Right cardiac atrium (tissue), 5 donors: ENCODE results near the gene ENPP1. TPM values are rescaled to one million over a fixed set of nuclear protein-coding genes. Genes with fewer than 3 reads are reported as not detected.

Experiments
- ATAC-seq, 2 donors: fragments of 200-7000 bp; cut with Tn5 transposase; one replicate each; pipeline versions ENCODE4 v1.8.0 to v1.9.1; 2020; ENCODE audit warnings: moderate library complexity in 2 of 2, mild to moderate bottlenecking in 1 of 2
- DNase-seq, 3 donors: peaks; one replicate each; pipeline ENCODE4 v3.0.0-alpha.2; 2020
- H3K27ac ChIP-seq: one replicate; pipeline ENCODE4 v1.5.1; 2013; ENCODE audit warnings: mild to moderate bottlenecking, low read length, control low read depth, moderate library complexity
- H3K27me3 ChIP-seq: one replicate; pipeline ENCODE4 v1.6.1; 2013; ENCODE audit not compliant: control insufficient read depth, insufficient read depth
- H3K4me1 ChIP-seq: one replicate; pipeline ENCODE4 v1.6.1; 2013; ENCODE audit warnings: low read length; ENCODE audit not compliant: control insufficient read depth, insufficient read depth
- H3K4me3 ChIP-seq: one replicate; pipeline ENCODE4 v1.5.1; 2013; ENCODE audit warnings: low read length, control low read depth
- H3K9me3 ChIP-seq: one replicate; pipeline ENCODE4 v1.6.1; 2013; ENCODE audit warnings: low read length; ENCODE audit not compliant: control insufficient read depth
- WGBS: extraction: QIAGEN DNeasy Blood & Tissue Kit; methylation state at CpG from one replicate; pipeline ENCODE4 v1.1.7; 2013; 5-methylcytosine and 5-hydroxymethylcytosine counted together
- intact Hi-C, 4 donors: fragments of 100-400 bp; cut with DNase I; formaldehyde crosslinking; loops; one replicate each; pipeline versions ENCODE4 v1.11.0 to v1.14.0; 2022 to 2023
- long read RNA-seq, 4 donors: library from polyadenylated mRNA; unstranded; transcript quantifications; one replicate each; pipeline ENCODE4 v2.0.0, GENCODE V29; 2020 to 2021
- polyA plus RNA-seq: library from polyadenylated mRNA; stranded (reverse); fragments of 200-250 nt; gene quantifications from one replicate; pipeline ENCODE4 v1.2.3, GENCODE V29; 2013
- total RNA-seq, 4 donors: library from RNA; stranded (reverse); fragmentation: NEBNext Ultra II Directional; extraction: Animal tissue kit (Norgen Biotek cat#: 25700); gene quantifications; one replicate each; pipeline ENCODE4 v1.2.1, GENCODE V29; 2021
- donor health status: healthy with polysubstance abuse.
- donor health status: DM: no; HTN: yes; CAD: no.
- donor health status: DM: no; HTN: no; CAD: no.
- donor health status: DM: no; HTN: yes; CAD: no; lungs with severe emphysema.
- donor health status: DM: yes; HTN: yes; CAD: no.

ENPP1 gene
- total RNA-seq (1 to 10 TPM; 2.6 to 4.5 (median 3.1) TPM), polyA plus RNA-seq (1.2 TPM)
- long read RNA-seq, donor 1, full-length matches to known transcripts = 3 of 3 reads
- long read RNA-seq, donor 1, partial matches to known transcripts = 0 of 3 reads
- long read RNA-seq, donor 1, other reads (novel, unspliced or antisense) = 0 of 3 reads
- long read RNA-seq, donor 2, full-length matches to known transcripts = 2 of 2 reads
- long read RNA-seq, donor 2, partial matches to known transcripts = 0 of 2 reads
- long read RNA-seq, donor 2, other reads (novel, unspliced or antisense) = 0 of 2 reads
- long read RNA-seq, donor 3, full-length matches to known transcripts = 2 of 2 reads
- long read RNA-seq, donor 3, partial matches to known transcripts = 0 of 2 reads
- long read RNA-seq, donor 3, other reads (novel, unspliced or antisense) = 0 of 2 reads
- long read RNA-seq, donor 4, partial matches to known transcripts = 0 of 1 reads
- long read RNA-seq, donor 4, other reads (novel, unspliced or antisense) = 1 of 1 reads

DNA sequence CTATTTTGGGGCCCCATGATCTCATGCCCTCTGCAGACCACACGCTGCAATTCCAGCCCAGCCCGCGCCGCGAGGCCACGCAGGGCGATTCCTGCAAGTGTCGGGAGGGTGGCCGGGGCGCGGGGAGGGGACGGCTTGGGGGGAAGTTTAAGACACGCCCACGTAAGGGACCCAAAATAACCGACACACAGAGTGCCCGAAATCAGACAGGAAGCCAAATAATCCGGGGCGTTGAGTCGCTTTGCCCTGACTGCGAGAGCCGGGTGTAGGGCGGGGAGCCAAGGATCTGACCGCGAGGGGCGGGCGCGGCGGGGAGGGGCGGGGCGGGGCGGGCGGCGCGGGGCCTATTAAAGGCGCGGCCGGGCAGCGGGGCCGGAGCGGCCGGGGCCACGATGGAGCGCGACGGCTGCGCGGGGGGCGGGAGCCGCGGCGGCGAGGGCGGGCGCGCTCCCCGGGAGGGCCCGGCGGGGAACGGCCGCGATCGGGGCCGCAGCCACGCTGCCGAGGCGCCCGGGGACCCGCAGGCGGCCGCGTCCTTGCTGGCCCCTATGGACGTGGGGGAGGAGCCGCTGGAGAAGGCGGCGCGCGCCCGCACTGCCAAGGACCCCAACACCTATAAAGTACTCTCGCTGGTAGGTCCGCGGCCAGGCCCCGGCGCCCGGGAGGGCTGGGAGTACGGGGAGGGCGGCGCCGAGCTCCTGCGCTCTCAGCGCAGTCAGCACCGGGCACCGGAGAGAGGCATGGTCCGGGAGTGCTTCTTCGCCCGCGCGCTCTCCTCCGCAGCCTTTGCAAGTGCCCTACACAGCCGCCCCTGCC lies at the start of gene ENPP1:
Gene ENPP1, plus strand, starts transcription at position 377 of the 816 bp plus-strand sequence. Its CDS starts 16 bp downstream, at position 393.
- intact Hi-C loops = loop anchor here in 1 of 4 donors (10.0 kb wide), 1 partner anchor 107 kb away; no protein-coding TSS in a partner anchor
- ATAC-seq = peak; percentile 96 to 97
- no peaks in the 10 kb centered on the region for H3K9me3 ChIP-seq
- H3K4me1 ChIP-seq = no peaks in the 10 kb centered on the region
- peak; percentile 84 to 92 (median 92) for DNase-seq
- peak within 1 kb of the TSS; percentile 95 for H3K4me3 ChIP-seq
- peak within 1 kb of the TSS; percentile 66 for H3K27ac ChIP-seq
- WGBS = under 1% methylated on average over 99 of the region's 99 CpGs
- H3K27me3 ChIP-seq = no peaks in the 10 kb centered on the region

GRCh38 chr6:131758920-131759319 lies 48.9 kb upstream of the ENPP1 start:
- H3K27me3 ChIP-seq = no peaks in the 10 kb centered on the region
- WGBS = 70% methylated on average over 4 of the region's 4 CpGs
- ATAC-seq (peak; percentile 45 to 56), DNase-seq (no peak)
- intact Hi-C loops = no loop called here
- no peak overlapping the region for H3K4me3 ChIP-seq
- no peaks in the 10 kb centered on the region for H3K9me3 ChIP-seq
- no peak overlapping the region for H3K27ac ChIP-seq
- no peaks in the 10 kb centered on the region for H3K4me1 ChIP-seq

DNA sequence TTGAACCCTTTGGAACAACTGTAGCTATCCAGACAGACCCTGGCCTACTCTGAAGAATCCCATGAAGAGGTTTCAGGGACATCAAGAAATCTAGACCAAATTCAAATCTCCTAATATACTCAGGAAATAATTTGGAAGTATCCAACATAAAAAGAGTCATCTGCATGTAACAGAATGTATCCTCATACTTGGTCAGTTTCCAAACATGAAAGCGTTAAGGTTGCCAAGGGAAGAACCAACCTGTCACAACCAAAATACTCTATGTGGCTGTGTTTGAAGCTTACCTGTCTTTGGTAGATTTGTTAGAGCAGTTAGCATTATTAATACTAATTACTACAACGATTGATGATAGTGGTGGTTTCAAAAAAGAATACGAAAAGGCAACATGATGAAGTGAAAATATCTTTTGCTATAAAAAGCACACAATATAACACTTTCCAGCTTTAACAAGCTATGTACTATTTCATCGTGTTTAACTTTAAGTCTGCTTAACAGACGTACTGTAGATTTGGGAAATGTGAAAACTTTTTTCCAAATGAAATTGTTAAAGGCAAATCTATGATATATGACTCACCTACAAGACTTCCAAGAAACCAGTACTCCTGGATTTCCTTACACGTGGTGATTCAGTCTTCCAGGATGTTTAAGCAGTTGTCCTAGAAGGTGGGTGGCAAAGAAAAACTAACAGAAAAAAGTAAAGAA lies 46.6 kb upstream of the ENPP1 start:
- no peaks in the 10 kb centered on the region for H3K4me1 ChIP-seq
- WGBS = 68% methylated on average over 6 of the region's 6 CpGs
- intact Hi-C loops = no loop called here
- no peaks in the 10 kb centered on the region for H3K9me3 ChIP-seq
- H3K27ac ChIP-seq = no peak overlapping the region
- DNase-seq (no peak), ATAC-seq (no peak)
- H3K4me3 ChIP-seq = no peak overlapping the region
- no peaks in the 10 kb centered on the region for H3K27me3 ChIP-seq

GRCh38 chr6:131761762-131762067 lies 46.1 kb upstream of the ENPP1 start:
- 63% methylated on average over 1 of the region's 1 CpG for WGBS
- intact Hi-C loops = no loop called here
- Histone ChIP-seq H3K4me3 (no peak overlapping the region), H3K27me3 (no peaks in the 10 kb centered on the region), H3K27ac (no peak overlapping the region), H3K9me3 (no peaks in the 10 kb centered on the region), H3K4me1 (no peaks in the 10 kb centered on the region)
- ATAC-seq (no peak), DNase-seq (no peak)

DNA sequence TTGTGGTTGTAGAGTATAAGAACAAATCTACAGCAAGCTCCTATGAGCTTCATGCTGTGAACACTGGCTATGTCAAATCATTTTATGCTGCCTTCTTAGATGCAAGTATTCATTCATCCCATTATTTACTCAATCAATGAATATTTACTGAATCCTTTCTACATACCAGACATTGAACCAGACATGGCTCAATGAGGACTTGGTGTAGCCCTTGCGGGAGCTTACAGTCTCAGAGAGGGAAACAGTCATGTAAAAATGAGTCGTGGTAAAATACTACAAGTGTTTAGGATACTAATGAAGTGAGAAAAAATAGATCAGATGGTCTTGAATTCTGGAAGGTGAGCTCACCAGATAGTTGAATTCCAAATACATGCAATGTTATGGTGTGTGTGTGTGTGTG lies 44.8 kb upstream of the ENPP1 start:
- WGBS = 93% methylated on average over 2 of the region's 2 CpGs
- no peak overlapping the region for H3K27ac ChIP-seq
- H3K4me1 ChIP-seq = no peaks in the 10 kb centered on the region
- no peaks in the 10 kb centered on the region for H3K9me3 ChIP-seq
- H3K27me3 ChIP-seq = no peaks in the 10 kb centered on the region
- H3K4me3 ChIP-seq = no peak overlapping the region
- ATAC-seq (no peak), DNase-seq (no peak)
- intact Hi-C loops = no loop called here

GRCh38 chr6:131763749-131764148 lies 44.1 kb upstream of the ENPP1 start:
- 46% methylated on average over 1 of the region's 1 CpG for WGBS
- intact Hi-C loops = no loop called here
- Histone ChIP-seq H3K4me3 (no peak overlapping the region), H3K27me3 (no peaks in the 10 kb centered on the region), H3K4me1 (no peaks in the 10 kb centered on the region), H3K27ac (no peak overlapping the region), H3K9me3 (no peaks in the 10 kb centered on the region)
- DNase-seq = no peak
- ATAC-seq = no peak

GRCh38 chr6:131764350-131764749 lies 43.5 kb upstream of the ENPP1 start:
- ATAC-seq (no peak), DNase-seq (no peak)
- Histone ChIP-seq H3K4me1 (no peaks in the 10 kb centered on the region), H3K27ac (no peak overlapping the region), H3K27me3 (no peaks in the 10 kb centered on the region), H3K4me3 (no peak overlapping the region), H3K9me3 (no peaks in the 10 kb centered on the region)
- 67% methylated on average over 4 of the region's 4 CpGs for WGBS
- intact Hi-C loops = no loop called here

GRCh38 chr6:131765081-131765803 lies 42.6 kb upstream of the ENPP1 start:
- H3K27me3 ChIP-seq = no peaks in the 10 kb centered on the region
- H3K4me3 ChIP-seq = no peak overlapping the region
- DNase-seq (no peak), ATAC-seq (peak; percentile 77 to 87)
- intact Hi-C loops = no loop called here
- H3K27ac ChIP-seq = no peak overlapping the region
- 32% methylated on average over 9 of the region's 9 CpGs for WGBS
- no peaks in the 10 kb centered on the region for H3K9me3 ChIP-seq
- H3K4me1 ChIP-seq = no peaks in the 10 kb centered on the region

GRCh38 chr6:131765804-131766135 lies 42.0 kb upstream of the ENPP1 start:
- no peaks in the 10 kb centered on the region for H3K4me1 ChIP-seq
- WGBS = 56% methylated on average over 4 of the region's 4 CpGs
- H3K4me3 ChIP-seq = no peak overlapping the region
- DNase-seq = no peak
- no peak overlapping the region for H3K27ac ChIP-seq
- H3K9me3 ChIP-seq = no peaks in the 10 kb centered on the region
- intact Hi-C loops = no loop called here
- no peak for ATAC-seq
- no peaks in the 10 kb centered on the region for H3K27me3 ChIP-seq

DNA sequence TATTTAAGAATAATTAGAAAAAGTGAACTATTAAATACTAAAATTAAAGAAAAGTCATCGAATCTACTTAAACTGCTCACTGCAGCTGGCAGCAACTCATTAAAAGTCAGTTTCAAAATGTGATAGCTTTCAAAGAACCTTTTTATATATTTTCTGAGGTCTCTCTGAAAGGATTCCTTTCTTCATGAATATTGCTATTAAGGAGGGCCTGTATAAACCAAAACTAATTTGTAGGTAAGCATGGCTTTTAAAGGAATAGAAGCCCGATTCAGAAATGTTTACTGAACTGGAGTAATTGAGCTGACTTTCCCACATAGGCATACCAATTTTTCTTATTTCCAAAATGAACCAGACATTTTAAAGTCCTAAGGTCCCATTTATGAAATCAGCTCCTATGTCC lies 41.2 kb upstream of the ENPP1 start:
- Histone ChIP-seq H3K27ac (no peak overlapping the region), H3K4me1 (no peaks in the 10 kb centered on the region), H3K9me3 (no peaks in the 10 kb centered on the region), H3K4me3 (no peak overlapping the region), H3K27me3 (no peaks in the 10 kb centered on the region)
- intact Hi-C loops = no loop called here
- DNase-seq = no peak
- 74% methylated on average over 2 of the region's 2 CpGs for WGBS
- ATAC-seq = no peak
